HepG2 (cell line): ENCODE data around the gene LIF. TPM values are rescaled to one million over a fixed set of nuclear protein-coding genes. Genes with fewer than 3 reads are reported as not detected.
A peak's percentile ranks its signal among the peaks of the same experiment; 100 is the strongest.

Experiments
- CEBPB ChIP-seq: IDR thresholded peaks from 2 replicates; pipeline ENCODE4 v1.6.1; 2011; ENCODE audit warnings: low read depth, low read length, improper control_type of control experiment, borderline replicate concordance
- ELF1 ChIP-seq: sonication (generic); formaldehyde crosslinking; IDR thresholded peaks from 2 replicates; pipeline ENCODE4 v1.4.0; 2020; ENCODE audit warnings: missing genetic modification reagents
- HNF1A ChIP-seq, 2 experiments: sonication (generic) in 1 of 2; formaldehyde crosslinking in 1 of 2; IDR thresholded peaks; 2 replicates each; pipeline versions ENCODE4 v1.4.0 to v1.6.1; 2016 to 2020; ENCODE audit warnings: borderline replicate concordance in 1 of 2, low read depth in 1 of 2, mild to moderate bottlenecking in 1 of 2, missing genetic modification reagents in 1 of 2
- HOXD1 ChIP-seq: sonication (generic); formaldehyde crosslinking; IDR thresholded peaks from 2 replicates; pipeline ENCODE4 v1.5.0; 2020; ENCODE audit warnings: missing genetic modification reagents
- ISL2 ChIP-seq: sonication (generic); formaldehyde crosslinking; IDR thresholded peaks from 2 replicates; pipeline ENCODE4 v1.5.0; 2020; ENCODE audit warnings: missing genetic modification reagents
- KLF12 ChIP-seq: sonication (generic); formaldehyde crosslinking; IDR thresholded peaks from 2 replicates; pipeline ENCODE4 v1.4.0; 2020; ENCODE audit warnings: missing genetic modification reagents, borderline replicate concordance
- THAP7 ChIP-seq: sonication (generic); formaldehyde crosslinking; IDR thresholded peaks from 2 replicates; pipeline ENCODE4 v1.8.1; 2023; ENCODE audit warnings: mild to moderate bottlenecking, missing genetic modification reagents
- ZNF143 ChIP-seq: sonication (generic); formaldehyde crosslinking; IDR thresholded peaks from 2 replicates; pipeline ENCODE4 v1.4.0; 2020; ENCODE audit warnings: missing genetic modification reagents
- ZNF234 ChIP-seq: sonication (generic); formaldehyde crosslinking; conservative IDR thresholded peaks from 2 replicates; pipeline ENCODE4 v1.5.1; 2020; ENCODE audit warnings: mild to moderate bottlenecking, missing genetic modification reagents
- ZNF414 ChIP-seq: sonication (generic); formaldehyde crosslinking; IDR thresholded peaks from 2 replicates; pipeline ENCODE4 v1.5.0; 2020; ENCODE audit warnings: missing genetic modification reagents
- ZNF562 ChIP-seq: sonication (generic); formaldehyde crosslinking; IDR thresholded peaks from 2 replicates; pipeline ENCODE4 v1.8.0; 2022; ENCODE audit warnings: missing genetic modification reagents, borderline replicate concordance
- ZNF687 ChIP-seq: sonication (generic); formaldehyde crosslinking; IDR thresholded peaks from 2 replicates; pipeline ENCODE4 v1.5.1; 2020; ENCODE audit warnings: mild to moderate bottlenecking, missing genetic modification reagents, moderate library complexity
- ZNF724P ChIP-seq: sonication (generic); formaldehyde crosslinking; IDR thresholded peaks from 2 replicates; pipeline ENCODE4 v1.8.0; 2022; ENCODE audit warnings: missing genetic modification reagents, borderline replicate concordance
- ZNF788 ChIP-seq: sonication (generic); formaldehyde crosslinking; IDR thresholded peaks from 2 replicates; pipeline ENCODE4 v1.5.0; 2020; ENCODE audit warnings: mild to moderate bottlenecking, missing genetic modification reagents, borderline replicate concordance
- ZSCAN21 ChIP-seq: sonication (generic); formaldehyde crosslinking; IDR thresholded peaks from 2 replicates; pipeline ENCODE4 v1.8.0; 2022; ENCODE audit warnings: mild to moderate bottlenecking, missing genetic modification reagents, moderate library complexity, borderline replicate concordance
- polyA plus RNA-seq, 8 experiments: library from polyadenylated mRNA; depleted of rRNA in 3 of 8; stranded (reverse) in 7 of 8; unstranded in 1 of 8; fragments of >200 nt; fragmentation: Illumina TruSeq in 4 of 8; extraction: Trizol in 4 of 8; gene quantifications; 2 replicates each; pipeline versions ENCODE4 v1.2.1 to v1.2.3, GENCODE V29; 2011 to 2016; ENCODE audit warnings: low read depth in 4 of 8, missing spikeins in 1 of 8, mixed read lengths in 1 of 8; ENCODE audit not compliant: insufficient read depth in 1 of 8
- total RNA-seq, 5 experiments: library from RNA; depleted of rRNA; stranded (reverse); fragments of >200 nt; fragmentation: Illumina TruSeq; extraction: Trizol; gene quantifications; 2 replicates each; pipeline ENCODE4 v1.2.3, GENCODE V29; 2016; ENCODE audit warnings: low read depth in 1 of 5

The LIF gene
- total and polyA plus RNA-seq, 2 of the 13 experiments (the other 11 are each of a cell fraction or from before 2014, with no cell fraction given), result 3.6 to 8.5 TPM

GRCh38 chr22:30212363-30212995 lies 34.1 kb downstream of the LIF start (continued):
- no peak for TF ChIP-seq ZSCAN21
- TF ChIP-seq ZNF414, result no peak
- 0 out of 2 replicates have a peak, but pooled peaks have one; percentile 37 for TF ChIP-seq HNF1A (IDR thresholded peaks at IDR 0.05; ENCODE audit: low read depth)
- no peak for TF ChIP-seq HNF1A (CRISPR knock-in tag; IDR thresholded peaks at IDR 0.05; ENCODE audit: borderline replicate concordance)
- TF ChIP-seq ELF1 (CRISPR knock-in tag), result no peak
- no peak for TF ChIP-seq ZNF562 (CRISPR knock-in tag)
- peak; percentile 68; the same call in 1 of the 2 replicates for TF ChIP-seq HOXD1 (CRISPR knock-in tag)
- TF ChIP-seq ZNF724P, result no peak
- TF ChIP-seq CEBPB, result peak; percentile 93
- no peak for TF ChIP-seq ZNF234
- peak; percentile 69; the same call in 1 of the 2 replicates for TF ChIP-seq ISL2 (CRISPR knock-in tag)
- peak; percentile 46; the same call in 1 of the 2 replicates for TF ChIP-seq ZNF143 (CRISPR knock-in tag)
- TF ChIP-seq ZNF788, result peak; percentile 37; the same call in 1 of the 2 replicates
- TF ChIP-seq THAP7 (CRISPR knock-in tag), result no peak
- no peak for TF ChIP-seq KLF12 (CRISPR knock-in tag)
- peak; percentile 43; the same call in 1 of the 2 replicates for TF ChIP-seq ZNF687 (CRISPR knock-in tag)
